Retina (tissue), 1 donor: ENCODE measurements around the gene MAK.
"Not testable (repeated sequence)": the region's sequence is repeated elsewhere in the genome, so short reads cannot be mapped to it uniquely, and the experiment has no call there.

Experiments used
- DNase-seq: peaks from one replicate; pipeline ENCODE4 v3.0.0-alpha.2; 2016

The MAK gene

GRCh38 chr6:10853849-10854300, 15.5 kb upstream of the MAK start:
- not testable (repeated sequence) for DNase-seq

- no peak for DNase-seq
These were observed 14.1 kb upstream of the MAK start for GRCh38 chr6:10852361-10852960.

GRCh38 chr6:10850728-10851127, 12.4 kb upstream of the MAK start:
- DNase-seq = no peak

- DNase-seq = no peak
These were observed 11.6 kb upstream of the MAK start for GRCh38 chr6:10849901-10850300.

- DNase-seq = no peak
These were observed 9.3 kb upstream of the MAK start for GRCh38 chr6:10847684-10848083.

GRCh38 chr6:10843554-10843953, 5.2 kb upstream of the MAK start:
- no peak for DNase-seq

- DNase-seq = no peak
These were observed 525 bp upstream of the MAK start for GRCh38 chr6:10838794-10839333.

GRCh38 chr6:10837622-10837994, 731 bp downstream of the MAK start:
- no peak for DNase-seq

- DNase-seq = peak; percentile 60
These were observed 1.2 kb downstream of the MAK start for GRCh38 chr6:10837009-10837621.

- no peak for DNase-seq
These were observed 3.5 kb downstream of the MAK start for GRCh38 chr6:10834823-10835222.

GRCh38 chr6:10831609-10832008, 6.7 kb downstream of the MAK start:
- DNase-seq = no peak

GRCh38 chr6:10824819-10825218, 13.5 kb downstream of the MAK start:
- DNase-seq = no peak

GRCh38 chr6:10824297-10824696, 14.0 kb downstream of the MAK start:
- DNase-seq = no peak

GRCh38 chr6:10814176-10814575, 24.2 kb downstream of the MAK start:
- DNase-seq = not testable (repeated sequence)

- DNase-seq = no peak
These were observed 29.2 kb downstream of the MAK start for GRCh38 chr6:10809098-10809497.

GRCh38 chr6:10808376-10808775, 30.0 kb downstream of the MAK start:
- DNase-seq = no peak

- peak; percentile 67 for DNase-seq
These were observed 37.0 kb downstream of the MAK start for GRCh38 chr6:10801224-10801848.

GRCh38 chr6:10800810-10801209, 37.5 kb downstream of the MAK start:
- peak; percentile 10 for DNase-seq

GRCh38 chr6:10794239-10794638, 44.1 kb downstream of the MAK start:
- no peak for DNase-seq

GRCh38 chr6:10793695-10794094, 44.6 kb downstream of the MAK start:
- no peak for DNase-seq

- DNase-seq = no peak
These were observed 45.3 kb downstream of the MAK start for GRCh38 chr6:10793035-10793434.

GRCh38 chr6:10792101-10792500, 46.2 kb downstream of the MAK start:
- DNase-seq = no peak

GRCh38 chr6:10791673-10792072, 46.7 kb downstream of the MAK start:
- no peak for DNase-seq

- no peak for DNase-seq
These were observed 59.3 kb downstream of the MAK start for GRCh38 chr6:10779076-10779475.
